Measurements from ENCODE around the gene HPF1. TPM values are rescaled to one million over a fixed set of nuclear protein-coding genes. Genes with fewer than 3 reads are reported as not detected.
A peak's percentile ranks its signal among the peaks of the same experiment; 100 is the strongest.
"Not testable (repeated sequence)": the region's sequence is repeated elsewhere in the genome, so short reads cannot be mapped to it uniquely, and the experiment has no call there.

The HPF1 gene
- 10 to 100 TPM in 1 of 2 donors, 1 to 10 TPM in 1; 8.4 to 10.2 TPM for total RNA-seq
- long read RNA-seq, transcript HPF1-201 (8 exons, 1,230 nt), result major isoform, 7 of 15 reads
- long read RNA-seq, partial matches to known transcripts, result 4 of 15 reads
- long read RNA-seq, other reads (novel, unspliced or antisense), result 1 of 15 reads

DNA sequence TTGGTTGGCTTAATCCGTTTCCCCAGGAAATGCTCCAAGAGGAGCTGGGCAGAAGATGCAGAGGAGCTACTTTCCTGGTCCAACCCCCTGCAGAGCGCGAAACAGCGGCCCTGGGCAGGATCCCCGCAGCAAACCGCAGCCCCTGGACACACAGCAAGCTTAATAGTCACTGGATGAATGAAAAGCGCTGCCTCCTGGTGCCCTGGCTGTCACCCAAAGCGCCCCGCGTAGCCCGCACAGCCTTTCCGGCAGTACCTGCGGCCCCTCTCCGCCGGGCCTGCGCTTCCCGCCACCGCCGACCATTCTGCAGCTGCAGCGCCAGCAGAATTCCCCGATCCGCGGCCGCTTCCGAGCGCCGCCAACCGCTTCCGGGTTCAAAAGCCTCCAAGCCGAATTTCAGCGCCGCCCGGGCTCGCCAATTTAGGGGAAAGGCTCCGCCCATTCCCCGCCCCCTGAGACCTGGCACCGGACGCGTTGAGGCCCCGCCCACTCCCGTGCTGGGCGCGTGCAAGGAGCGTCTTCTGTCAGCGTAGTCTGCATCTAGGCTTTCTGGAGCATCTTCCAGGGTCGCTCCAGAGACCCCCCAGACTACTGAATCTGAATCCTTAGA lies at the start of gene HPF1:
HPF1 (minus strand) TSS at position 370 of the 610 bp plus-strand sequence; CDS start at position 303, 67 bp downstream.
- intact Hi-C loops (cut with DNase I, micrococcal nuclease), result no loop called here
- DNase-seq, result peak; percentile 93 to 99

DNA sequence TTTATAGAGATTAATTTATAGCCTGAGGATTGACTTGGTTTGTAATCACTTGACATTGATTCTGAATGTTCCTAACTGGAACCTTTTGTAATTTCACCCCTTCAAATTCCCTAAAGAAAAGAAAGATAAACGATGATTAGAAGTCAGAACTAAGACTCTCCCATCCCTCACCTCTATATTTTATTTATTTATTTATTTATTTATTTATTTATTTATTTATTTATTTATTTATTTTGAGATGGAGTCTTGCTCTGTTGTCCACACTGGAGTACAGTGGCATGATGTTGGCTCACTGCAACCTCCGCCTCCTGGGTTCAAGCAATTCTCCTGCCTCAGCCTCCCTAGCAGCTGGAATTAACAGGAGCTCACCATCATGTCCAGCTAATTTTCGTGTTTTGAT lies 49.0 kb upstream of the HPF1 start:
- DNase-seq; ATAC-seq; intact Hi-C loops (cut with DNase I, micrococcal nuclease): not testable (repeated sequence)

More for the DNA sequence above, at the start of gene HPF1:
- peak; percentile 98 for ATAC-seq

DNA sequence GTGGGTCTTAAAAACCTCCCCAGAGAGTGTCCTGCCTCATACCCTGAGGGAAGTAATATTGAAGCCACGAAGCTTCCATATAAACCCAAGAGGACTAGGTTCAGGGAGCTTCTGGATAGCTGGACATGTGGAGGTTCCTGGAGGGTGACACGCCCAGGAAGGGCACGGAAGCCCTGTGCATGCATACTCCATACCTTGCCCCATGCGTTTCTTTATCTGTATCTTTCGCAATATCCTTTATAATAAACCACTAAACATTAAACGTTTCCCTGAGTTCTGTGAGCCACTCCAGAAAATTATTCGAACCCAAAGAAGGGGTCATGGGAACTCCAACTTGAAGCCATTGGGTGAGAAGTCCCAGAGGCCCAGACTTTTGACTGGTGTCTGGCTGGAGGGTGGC lies 45.7 kb upstream of the HPF1 start:
- ATAC-seq, result peak; percentile 74
- no peak for DNase-seq

DNA sequence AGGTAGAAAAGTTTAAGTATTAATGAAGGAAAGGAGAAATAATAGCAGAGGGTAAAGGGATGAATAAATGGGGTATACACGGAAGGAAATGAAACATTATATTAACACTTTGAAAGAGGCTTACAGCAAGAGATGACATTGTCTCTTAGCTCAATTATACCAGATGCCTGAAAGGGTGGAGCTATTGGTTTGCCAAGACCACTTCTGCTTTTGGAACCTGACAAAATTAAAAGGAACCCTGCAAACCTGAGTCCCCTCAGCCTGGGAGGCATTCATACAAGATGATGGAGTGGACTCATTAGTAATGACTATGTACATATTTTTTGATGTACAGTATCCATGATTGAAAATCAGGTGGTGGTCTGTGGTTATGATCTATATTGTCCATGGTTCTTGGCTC lies 45.1 kb upstream of the HPF1 start:
- DNase-seq, result no peak
- intact Hi-C loops (cut with DNase I, micrococcal nuclease), result no loop called here
- no peak for ATAC-seq

More for the DNA sequence above, 45.7 kb upstream of the HPF1 start:
- intact Hi-C loops (cut with DNase I, micrococcal nuclease), result no loop called here

DNA sequence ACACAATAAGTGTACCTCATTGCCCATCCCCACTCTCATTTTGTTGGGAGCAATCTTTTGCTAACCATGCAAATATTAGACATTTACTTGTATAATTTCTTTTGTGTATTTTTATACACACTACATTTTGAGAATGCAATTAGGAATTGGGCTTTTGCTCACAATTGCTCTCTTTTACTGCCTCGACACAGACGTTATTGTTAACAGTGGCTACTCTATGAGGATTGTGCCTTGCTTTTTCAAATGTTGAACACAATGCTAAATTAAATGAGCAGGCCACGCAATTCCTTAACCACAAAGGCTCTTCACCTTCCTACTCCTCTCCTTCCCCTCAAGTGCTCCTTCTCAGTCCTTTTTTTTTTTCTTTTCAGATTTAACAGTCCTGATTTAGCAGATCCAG lies 42.8 kb upstream of the HPF1 start:
- no peak for ATAC-seq
- no peak for DNase-seq
- intact Hi-C loops (cut with DNase I, micrococcal nuclease), result no loop called here

DNA sequence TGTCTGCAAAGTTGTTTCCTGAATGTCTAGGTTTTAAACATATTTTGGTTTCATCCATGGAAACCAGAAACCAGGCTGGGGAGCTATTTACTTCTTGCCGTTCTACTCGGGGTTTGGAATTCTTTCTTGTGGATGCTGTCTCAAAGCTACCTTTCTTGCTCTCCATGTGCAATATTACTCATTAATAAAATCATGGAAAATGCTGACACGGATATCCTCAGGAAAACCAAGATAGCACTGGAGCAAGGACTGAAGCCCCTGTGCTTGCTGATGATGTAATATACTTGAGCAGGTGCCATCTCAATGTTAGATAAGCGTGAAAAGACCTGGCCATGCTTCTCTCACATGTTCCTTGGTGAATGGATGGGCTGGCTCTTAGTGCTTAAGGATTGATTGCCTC lies 41.5 kb upstream of the HPF1 start:
- ATAC-seq, result no peak
- intact Hi-C loops (cut with DNase I, micrococcal nuclease), result no loop called here
- DNase-seq, result no peak

DNA sequence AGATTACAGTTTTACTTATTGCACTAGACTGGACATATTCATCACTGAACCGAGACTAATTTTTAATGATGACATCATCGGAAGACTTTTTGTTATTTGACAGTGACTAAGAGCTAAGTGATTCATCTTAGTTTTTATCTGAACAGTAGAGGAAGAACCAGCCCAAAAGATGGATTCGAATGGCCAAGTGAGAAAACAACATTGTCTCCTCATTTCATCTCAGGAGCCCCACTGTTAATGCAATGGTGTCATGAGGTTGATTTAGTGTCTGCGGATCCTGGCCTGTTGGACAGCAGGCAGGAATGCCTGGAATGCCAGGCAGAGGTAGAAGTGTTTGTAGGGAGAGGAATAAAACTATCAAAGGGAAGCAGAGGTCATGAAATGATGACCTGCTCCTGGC lies 37.8 kb upstream of the HPF1 start:
- intact Hi-C loops (cut with DNase I, micrococcal nuclease), result no loop called here
- ATAC-seq, result no peak

DNA sequence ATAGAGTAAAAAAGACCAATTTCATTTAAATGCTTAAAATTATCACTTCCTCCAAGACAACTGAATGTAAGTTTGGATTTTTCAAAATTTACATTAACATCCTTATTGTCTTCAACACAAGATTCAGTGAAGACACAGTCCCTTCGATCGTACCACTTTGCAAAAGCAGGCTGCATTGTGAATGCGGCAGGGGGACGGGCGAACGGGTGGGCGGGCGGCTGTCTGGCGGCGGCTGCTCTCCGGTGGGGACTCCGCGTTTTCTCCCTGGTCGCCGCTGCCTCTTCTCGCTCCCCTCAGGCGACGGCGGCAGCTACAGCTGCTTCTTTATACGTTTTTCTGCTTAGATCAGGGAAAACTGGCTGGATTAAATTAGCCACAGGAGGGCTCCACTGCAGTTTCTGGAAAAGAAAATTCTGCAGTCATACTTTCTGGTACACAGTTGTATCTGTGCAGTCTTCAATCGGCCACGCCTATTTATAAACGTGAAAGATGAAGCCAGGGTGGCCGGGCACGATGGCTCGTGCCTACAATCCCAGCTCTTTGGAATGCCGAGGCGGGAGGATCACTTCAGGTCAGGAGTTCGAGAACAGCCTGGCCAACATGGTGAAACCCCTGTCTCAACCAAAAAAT lies 33.9 kb upstream of the HPF1 start:
- DNase-seq, result peak in 1 of 2 donors; percentile 13
- intact Hi-C loops (cut with DNase I, micrococcal nuclease), result no loop called here
- ATAC-seq, result peak; percentile 61

More for the DNA sequence above, 37.8 kb upstream of the HPF1 start:
- DNase-seq, result no peak

DNA sequence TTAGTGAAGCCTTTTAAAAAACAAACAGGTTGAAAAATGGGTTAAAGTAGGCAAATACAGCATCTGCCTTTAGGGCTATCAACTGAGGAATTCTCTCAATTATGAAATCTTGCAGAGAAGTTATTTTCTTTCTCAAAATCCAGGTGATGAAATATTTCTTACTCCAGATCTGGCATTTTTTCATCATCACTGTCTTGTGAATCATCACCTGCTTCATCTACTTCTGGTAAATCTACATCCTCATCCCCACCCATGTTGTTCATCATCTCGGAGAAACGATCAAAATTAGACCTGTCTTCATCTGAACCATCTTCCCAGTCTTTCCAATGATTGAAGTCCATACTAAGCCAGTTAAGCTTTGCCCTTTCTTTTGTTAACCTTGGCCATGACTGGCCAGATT lies 33.3 kb upstream of the HPF1 start:
- intact Hi-C loops (cut with DNase I, micrococcal nuclease), result no loop called here

DNA sequence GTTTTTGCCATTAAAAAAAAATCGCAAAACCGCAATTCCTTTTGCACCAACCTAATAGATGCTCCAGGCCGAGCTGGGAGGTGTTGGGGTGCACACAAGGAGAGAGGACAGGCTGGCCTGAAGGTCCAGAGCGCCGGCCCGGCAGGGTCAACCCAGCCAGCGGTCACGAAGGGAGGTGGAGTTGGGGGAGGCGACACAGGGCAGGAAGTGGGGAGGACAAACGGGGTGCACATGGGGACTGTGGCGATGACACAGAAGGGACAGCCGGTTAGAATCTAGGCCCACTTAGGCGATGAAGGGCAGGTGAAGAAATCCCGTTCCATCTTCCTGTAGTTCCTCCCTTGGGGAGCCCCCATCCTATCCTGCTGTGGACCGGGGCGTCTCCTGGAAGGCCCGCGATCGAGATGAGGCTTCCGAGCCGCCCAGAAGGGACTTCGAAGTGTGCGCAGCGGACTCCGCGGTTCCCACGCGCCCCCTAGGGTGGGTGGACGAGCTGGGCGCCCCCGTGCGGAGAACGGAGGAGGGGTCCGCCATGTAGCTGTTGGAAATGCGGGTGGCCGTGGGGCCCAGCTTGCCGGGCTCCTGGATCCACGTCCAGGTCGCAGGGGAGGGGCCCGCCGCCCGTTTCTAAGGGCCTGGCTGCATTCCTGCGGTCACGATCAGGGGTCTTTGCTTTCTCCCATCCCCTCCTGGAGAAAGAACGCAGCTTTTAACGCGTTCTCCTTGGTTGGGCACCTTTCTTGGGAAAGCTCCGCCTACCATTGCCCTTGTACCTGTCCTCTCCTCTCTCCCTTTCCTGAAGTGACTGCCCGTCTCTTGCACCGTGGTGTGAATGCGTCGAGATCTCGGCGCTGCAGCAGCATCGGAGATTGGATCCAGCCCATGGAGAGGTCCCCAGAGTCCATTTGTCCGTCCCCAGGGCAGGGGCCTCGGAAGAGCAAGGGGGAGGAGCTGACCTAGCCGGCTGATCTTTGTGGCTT lies 17.0 kb upstream of the HPF1 start:
- intact Hi-C loops (cut with DNase I, micrococcal nuclease), result no loop called here
- no peak for ATAC-seq
- peak in 1 of 2 donors; percentile 3 for DNase-seq

More for the DNA sequence above, 33.3 kb upstream of the HPF1 start:
- no peak for ATAC-seq
- DNase-seq, result no peak

DNA sequence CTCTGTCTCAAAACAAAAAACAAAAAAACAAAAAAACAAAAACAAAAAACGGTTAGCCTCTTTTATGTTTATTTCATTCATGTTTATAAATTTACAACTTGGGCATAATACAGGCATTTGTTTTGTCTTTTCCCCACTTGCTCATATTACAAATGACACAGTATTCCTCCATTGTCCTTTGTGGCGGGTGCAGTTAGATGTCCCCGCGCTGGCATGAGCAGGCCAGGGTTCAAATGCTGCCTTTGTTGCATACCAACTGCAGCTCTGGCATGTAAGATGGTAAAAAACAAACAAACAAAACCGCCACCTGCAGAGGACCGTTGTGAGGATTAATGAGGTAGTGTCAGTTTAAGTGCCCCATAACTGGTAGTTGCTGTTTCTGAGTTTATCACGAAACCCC lies 16.1 kb upstream of the HPF1 start:
- no peak for ATAC-seq
- DNase-seq, result no peak
- intact Hi-C loops (cut with DNase I, micrococcal nuclease), result no loop called here

DNA sequence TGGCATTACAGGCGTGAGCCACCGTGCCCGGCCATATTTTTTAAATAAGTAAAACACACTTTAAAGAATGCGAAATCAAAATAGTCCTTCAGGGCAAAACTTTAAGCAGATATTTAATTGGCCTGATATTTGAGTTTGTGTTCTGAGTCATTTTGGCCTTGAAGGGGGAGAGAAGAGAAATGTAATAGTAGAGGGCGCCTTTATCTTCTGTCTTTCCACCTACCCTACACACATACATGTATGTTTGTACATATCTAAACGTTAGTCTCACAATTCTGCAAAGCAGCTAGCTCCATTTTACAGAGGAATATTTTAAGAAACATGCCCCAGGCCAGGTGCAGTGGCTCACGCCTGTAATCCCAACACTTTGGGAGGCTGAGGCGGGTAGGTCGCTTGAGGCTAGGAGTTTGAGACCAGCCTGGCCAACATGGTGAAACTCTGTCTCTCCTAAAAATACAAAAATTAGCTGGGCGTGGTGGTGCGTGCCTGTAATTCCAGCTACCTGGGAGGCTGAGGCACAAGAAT lies 13.9 kb upstream of the HPF1 start:
- ATAC-seq; DNase-seq; intact Hi-C loops (cut with DNase I, micrococcal nuclease): not testable (repeated sequence)

DNA sequence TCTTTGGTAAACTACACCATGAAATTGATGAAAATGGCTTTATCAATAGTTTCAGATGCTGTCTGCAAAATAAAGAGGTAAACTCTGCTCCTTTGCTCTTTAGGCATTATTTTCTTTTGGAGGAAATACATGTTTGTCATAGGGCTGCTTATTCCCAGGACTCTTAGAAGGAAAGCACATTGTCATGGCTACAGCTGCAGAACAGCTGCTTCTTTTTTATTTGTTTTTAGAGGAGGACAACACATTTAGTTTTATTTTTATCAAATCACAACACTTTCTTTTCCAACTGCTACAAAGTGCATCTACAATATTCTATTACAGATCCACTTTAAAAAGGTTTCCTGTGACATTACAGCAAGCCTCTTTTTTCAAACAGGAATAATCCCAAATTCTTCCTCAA lies 12.7 kb upstream of the HPF1 start:
- ATAC-seq (no peak), DNase-seq (no peak)
- intact Hi-C loops (cut with DNase I, micrococcal nuclease), result no loop called here

DNA sequence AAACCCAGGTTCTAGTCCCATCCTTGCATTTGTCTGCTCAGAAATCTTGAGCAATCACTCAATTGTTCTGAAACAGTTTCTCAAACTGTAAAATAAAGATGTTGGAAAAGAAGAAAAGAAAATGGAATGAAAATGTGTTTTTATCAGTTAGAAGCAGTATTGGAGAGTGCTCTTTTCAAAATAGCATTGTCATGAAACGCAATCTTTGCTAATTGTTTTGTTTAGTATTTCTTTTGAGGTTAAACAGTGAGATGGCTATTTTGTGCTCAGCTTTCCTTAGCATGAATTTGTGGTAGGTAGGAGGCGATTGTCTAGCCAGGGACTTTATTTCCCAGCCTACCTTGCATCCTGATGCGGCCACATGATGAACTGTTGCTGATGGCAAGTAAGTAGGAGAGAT lies 10.6 kb upstream of the HPF1 start:
- no peak for ATAC-seq
- DNase-seq, result no peak
- intact Hi-C loops (cut with DNase I, micrococcal nuclease), result no loop called here

DNA sequence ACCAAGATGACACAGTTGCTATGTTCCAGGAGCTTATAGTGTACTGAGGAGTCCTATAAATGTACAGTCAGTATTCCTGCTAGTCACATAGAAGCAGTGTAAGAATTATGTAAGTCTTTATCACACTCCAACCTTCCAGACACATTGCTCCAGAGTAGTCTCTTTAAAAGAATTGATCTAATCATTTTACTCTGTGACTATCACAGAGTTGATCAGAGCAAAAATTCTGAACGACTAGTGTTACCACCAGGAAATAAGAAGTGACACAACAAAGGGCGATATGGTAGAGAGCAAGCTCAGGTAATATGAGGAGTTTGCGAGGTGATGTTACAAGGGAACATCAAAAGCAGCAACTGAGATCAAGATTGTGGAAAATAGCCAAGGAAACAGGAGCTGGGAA lies 9.0 kb upstream of the HPF1 start:
- intact Hi-C loops (cut with DNase I, micrococcal nuclease), result no loop called here
- DNase-seq, result no peak
- ATAC-seq, result no peak

DNA sequence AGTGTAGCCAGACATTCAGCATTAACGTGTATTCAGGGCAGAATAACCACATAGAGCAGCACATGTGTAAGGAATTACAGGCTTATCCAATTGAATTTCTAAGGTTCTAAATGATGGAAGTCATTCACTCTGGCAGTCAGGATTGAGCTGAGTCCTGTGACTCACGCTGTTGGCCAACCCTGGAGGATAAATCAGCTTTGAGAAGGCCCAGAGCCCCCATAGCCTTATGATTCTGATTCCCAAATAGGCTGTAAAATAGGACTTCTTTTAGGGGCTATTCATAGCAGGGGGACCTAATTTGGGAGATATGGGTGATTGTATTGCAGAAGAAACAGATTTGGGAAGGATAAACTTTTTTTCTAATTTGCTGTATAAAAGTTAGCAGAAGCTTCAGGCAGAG lies 8.1 kb upstream of the HPF1 start:
- ATAC-seq, result no peak
- DNase-seq, result no peak
- intact Hi-C loops (cut with DNase I, micrococcal nuclease), result no loop called here

DNA sequence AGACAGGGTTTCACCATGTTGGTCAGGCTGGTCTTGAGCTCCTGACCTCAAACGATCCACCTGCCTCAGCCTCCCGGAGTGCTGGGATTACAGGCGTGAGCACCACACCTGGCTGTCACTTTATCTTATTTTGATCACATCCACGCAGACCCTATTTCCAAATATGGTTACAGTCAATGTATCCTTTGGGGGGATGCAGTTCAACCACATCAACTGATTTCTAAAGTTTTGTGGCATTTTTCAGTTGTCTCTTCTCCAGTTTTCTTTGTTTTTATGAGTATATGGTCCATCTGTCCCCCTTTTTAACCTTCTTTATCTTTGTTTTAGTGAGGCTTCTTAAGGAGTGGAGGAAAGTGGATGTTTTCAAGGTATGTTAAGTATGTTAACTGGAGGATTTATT lies 4.1 kb upstream of the HPF1 start:
- DNase-seq (no peak), ATAC-seq (no peak)
- intact Hi-C loops (cut with DNase I, micrococcal nuclease), result no loop called here

DNA sequence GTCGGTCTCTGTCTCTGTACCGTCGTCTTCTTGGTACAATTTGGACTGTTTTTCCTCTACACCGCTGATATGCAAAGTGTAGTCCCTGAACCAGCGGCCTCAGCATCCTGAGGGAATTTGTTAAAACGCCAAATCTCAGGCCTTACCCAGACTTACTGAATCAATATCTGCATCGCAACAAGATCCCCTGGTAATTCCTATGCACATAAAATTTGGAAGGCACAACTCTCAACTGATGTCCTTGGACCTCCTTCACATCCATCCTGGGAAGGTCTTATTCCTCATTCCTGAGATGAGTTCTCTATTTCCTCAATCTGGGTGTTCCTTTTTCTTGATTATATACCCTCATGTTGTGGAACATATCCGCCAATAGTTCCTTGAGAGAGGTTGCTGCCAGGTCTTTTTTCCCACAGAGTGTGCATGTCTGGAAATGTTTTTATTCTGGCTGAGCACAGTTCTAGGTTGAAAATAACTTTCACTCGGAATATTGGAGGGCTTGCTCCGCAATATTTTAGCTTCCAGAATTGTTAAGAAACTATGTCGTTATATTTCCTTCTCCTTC lies 738 bp upstream of the HPF1 start:
- ATAC-seq, result no peak

More for the DNA sequence above, 738 bp upstream of the HPF1 start:
- intact Hi-C loops (cut with DNase I, micrococcal nuclease), result no loop called here
- no peak for DNase-seq
